Measurements from ENCODE around the gene C3. TPM values are rescaled to one million over a fixed set of nuclear protein-coding genes. Genes with fewer than 3 reads are reported as not detected.
"Not testable (repeated sequence)": the region's sequence is repeated elsewhere in the genome, so short reads cannot be mapped to it uniquely, and the experiment has no call there.

Gene C3
- total RNA-seq, 8 experiments from 2014 or later = 0.29 to 441 (median 3.3) TPM; not detected in 1

GRCh38 chr19:6651965-6652804, 68.3 kb downstream of the C3 start:
- H3K4me1 ChIP-seq (replicated peaks in 1 of 2) = no peaks in the 10 kb centered on the region
- no peak overlapping the region for H3K4me3 ChIP-seq
- WGBS, 10 experiments = 8 to 64% (median 40%) methylated on average over 1 to 5 of the region's 6 CpGs; no CpG with 5 or more reads in 1 of the 10 experiments
- no peak overlapping the region for H3K27ac ChIP-seq
- in situ Hi-C loops (cut with MboI; ENCODE audit: low pct_unique_long_range_greater_than_20kb in 2 of 9, low sequenced_read_pairs in 9 of 9, unreplicated experiment in 9 of 9) = no loop called here
- peak in 2 of 8 experiments; percentile 92 to 93 for ATAC-seq (replicated peaks in 6 of 8)

- Histone ChIP-seq H3K4me3 (no peak overlapping the region), H3K4me1 (replicated peaks in 1 of 2) (no peaks in the 10 kb centered on the region), H3K27ac (no peak overlapping the region)
- in situ Hi-C loops (cut with MboI; ENCODE audit: low pct_unique_long_range_greater_than_20kb in 2 of 9, low sequenced_read_pairs in 9 of 9, unreplicated experiment in 9 of 9) = loop anchor here in 3 of 9 experiments (25.0 kb wide), 1 partner anchor 213 kb away; no protein-coding TSS in a partner anchor
- peak in 2 of 8 experiments; percentile 11 to 55 for ATAC-seq (replicated peaks in 6 of 8)
- WGBS, 10 experiments = 0 to 60% (median 25%) methylated on average over 1 to 2 of the region's 2 CpGs; no CpG with 5 or more reads in 2 of the 10 experiments
Measured at GRCh38 chr19:6649185-6649584, 71.3 kb downstream of the C3 start.

GRCh38 chr19:6648141-6648715, 72.2 kb downstream of the C3 start:
- no peak for ATAC-seq (replicated peaks in 6 of 8)
- no peaks in the 10 kb centered on the region for H3K4me1 ChIP-seq (replicated peaks in 1 of 2)
- no peak overlapping the region for H3K4me3 ChIP-seq
- no peak overlapping the region for H3K27ac ChIP-seq
- in situ Hi-C loops (cut with MboI; ENCODE audit: low pct_unique_long_range_greater_than_20kb in 2 of 9, low sequenced_read_pairs in 9 of 9, unreplicated experiment in 9 of 9) = loop anchor here in 3 of 9 experiments (25.0 kb wide), 1 partner anchor 214 kb away; no protein-coding TSS in a partner anchor
- WGBS, 10 experiments = 55 to 100% (median 74%) methylated on average over 2 to 9 of the region's 9 CpGs

- H3K4me3 ChIP-seq = no peak overlapping the region
- H3K4me1 ChIP-seq (replicated peaks in 1 of 2) = no peaks in the 10 kb centered on the region
- H3K27ac ChIP-seq = no peak overlapping the region
- 60 to 100% (median 90%) methylated on average over 1 to 4 of the region's 5 CpGs; no CpG with 5 or more reads in 4 of the 10 experiments for WGBS, 10 experiments
- ATAC-seq (replicated peaks in 6 of 8) = no peak
- in situ Hi-C loops (cut with MboI; ENCODE audit: low pct_unique_long_range_greater_than_20kb in 2 of 9, low sequenced_read_pairs in 9 of 9, unreplicated experiment in 9 of 9) = loop anchor here in 3 of 9 experiments (25.0 kb wide), 1 partner anchor 218 kb away; no protein-coding TSS in a partner anchor
Measured at GRCh38 chr19:6644796-6645195, 75.7 kb downstream of the C3 start.

GRCh38 chr19:6640333-6640732, 80.1 kb downstream of the C3 start:
- not testable (repeated sequence) for H3K27ac ChIP-seq; H3K4me1 ChIP-seq (replicated peaks in 1 of 2); H3K4me3 ChIP-seq; ATAC-seq (replicated peaks in 6 of 8)
- WGBS, 10 experiments = 0 to 84% (median 68%) methylated on average over 1 to 4 of the region's 9 CpGs; no CpG with 5 or more reads in 2 of the 10 experiments
- in situ Hi-C loops (cut with MboI; ENCODE audit: low pct_unique_long_range_greater_than_20kb in 2 of 9, low sequenced_read_pairs in 9 of 9, unreplicated experiment in 9 of 9) = loop anchor here in 3 of 9 experiments (25.0 kb wide), 1 partner anchor 222 kb away; no protein-coding TSS in a partner anchor

- no peak overlapping the region for H3K27ac ChIP-seq
- ATAC-seq (replicated peaks in 6 of 8) = peak in 1 of 8 experiments; percentile 36
- in situ Hi-C loops (cut with MboI; ENCODE audit: low pct_unique_long_range_greater_than_20kb in 2 of 9, low sequenced_read_pairs in 9 of 9, unreplicated experiment in 9 of 9) = loop anchor here in 3 of 9 experiments (10.0 to 25.0 kb wide), 2 partner anchors 115 to 223 kb away; no protein-coding TSS in a partner anchor
- no peak overlapping the region for H3K4me3 ChIP-seq
- 20 to 92% (median 86%) methylated on average over 1 to 2 of the region's 4 CpGs; no CpG with 5 or more reads in 7 of the 10 experiments for WGBS, 10 experiments
- H3K4me1 ChIP-seq (replicated peaks in 1 of 2) = no peaks in the 10 kb centered on the region
Measured at GRCh38 chr19:6639439-6639838, 81.0 kb downstream of the C3 start.

DNA sequence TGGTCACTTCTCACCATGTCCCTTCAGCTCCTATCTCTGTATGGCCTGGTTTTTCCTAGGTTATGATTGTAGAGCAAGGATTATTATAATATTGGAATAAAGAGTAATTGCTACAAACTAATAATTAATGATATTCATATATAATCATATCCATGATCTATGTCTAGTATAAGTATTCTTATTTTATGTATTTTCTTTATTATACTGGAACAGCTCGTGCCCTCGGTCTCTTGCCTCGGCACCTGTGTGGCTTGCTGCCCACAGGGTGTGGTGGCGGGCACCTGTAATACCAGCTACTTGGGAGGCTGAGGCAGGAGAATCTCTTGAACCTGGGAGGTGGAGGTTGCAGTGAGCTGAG, 87.0 kb downstream of the C3 start:
- in situ Hi-C loops (cut with MboI; ENCODE audit: low pct_unique_long_range_greater_than_20kb in 2 of 9, low sequenced_read_pairs in 9 of 9, unreplicated experiment in 9 of 9) = loop anchor here in 3 of 9 experiments (10.0 to 25.0 kb wide), 2 partner anchors 109 to 229 kb away; no protein-coding TSS in a partner anchor
- not testable (repeated sequence) for H3K27ac ChIP-seq; ATAC-seq (replicated peaks in 6 of 8); H3K4me3 ChIP-seq; H3K4me1 ChIP-seq (replicated peaks in 1 of 2)
- WGBS, 10 experiments = 57 to 90% (median 80%) methylated on average over 1 to 4 of the region's 4 CpGs; no CpG with 5 or more reads in 5 of the 10 experiments

GRCh38 chr19:6632747-6633455, 87.5 kb downstream of the C3 start:
- not testable (repeated sequence) for H3K27ac ChIP-seq; H3K4me1 ChIP-seq (replicated peaks in 1 of 2); H3K4me3 ChIP-seq
- 27 to 100% (median 53%) methylated on average over 2 to 14 of the region's 26 CpGs; no CpG with 5 or more reads in 1 of the 10 experiments for WGBS, 10 experiments
- in situ Hi-C loops (cut with MboI; ENCODE audit: low pct_unique_long_range_greater_than_20kb in 2 of 9, low sequenced_read_pairs in 9 of 9, unreplicated experiment in 9 of 9) = loop anchor here in 3 of 9 experiments (10.0 to 25.0 kb wide), 2 partner anchors 108 to 229 kb away; no protein-coding TSS in a partner anchor
- peak in 5 of 8 experiments; percentile 16 to 75 (median 46) for ATAC-seq (replicated peaks in 6 of 8)

DNA sequence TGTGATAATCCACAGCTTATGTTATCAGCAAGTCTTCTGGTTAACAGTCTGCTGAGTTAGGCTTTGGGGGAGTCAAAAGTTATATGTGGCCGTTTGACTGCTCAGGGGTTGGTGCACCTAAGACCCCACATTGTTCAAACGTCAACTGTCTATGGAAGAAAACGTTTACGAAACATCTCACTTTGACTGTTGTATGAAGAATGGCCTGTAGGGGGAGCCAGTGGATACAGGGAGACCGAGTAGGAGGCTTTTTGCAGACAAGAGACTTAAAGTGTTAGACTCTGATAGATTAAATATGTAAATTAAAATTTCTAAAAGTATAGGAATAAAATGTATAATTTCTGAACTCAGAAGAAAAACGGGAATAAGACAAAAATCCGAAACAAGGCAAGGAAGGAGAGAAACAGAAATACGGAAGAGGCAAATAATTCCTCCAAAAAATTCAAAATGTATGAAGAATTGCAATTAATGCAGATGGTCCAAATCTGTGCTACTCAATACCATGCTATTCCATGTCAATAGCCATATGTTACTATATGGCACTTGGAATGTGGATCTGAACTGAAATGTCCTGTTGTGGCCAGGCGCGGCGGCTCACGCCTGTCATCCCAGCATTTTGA, 88.3 kb downstream of the C3 start:
- no peaks in the 10 kb centered on the region for H3K4me1 ChIP-seq (replicated peaks in 1 of 2)
- no peak overlapping the region for H3K27ac ChIP-seq
- ATAC-seq (replicated peaks in 6 of 8) = peak in 4 of 8 experiments; percentile 29 to 71 (median 59)
- in situ Hi-C loops (cut with MboI; ENCODE audit: low pct_unique_long_range_greater_than_20kb in 2 of 9, low sequenced_read_pairs in 9 of 9, unreplicated experiment in 9 of 9) = loop anchor here in 3 of 9 experiments (10.0 to 25.0 kb wide), 2 partner anchors 107 to 230 kb away; no protein-coding TSS in a partner anchor
- 13 to 62% (median 42%) methylated on average over 6 to 12 of the region's 12 CpGs; no CpG with 5 or more reads in 1 of the 10 experiments for WGBS, 10 experiments
- no peak overlapping the region for H3K4me3 ChIP-seq

Other genes starting within 250 kb of the C3 start
- 1 to 10 TPM in 4 of 8 experiments, under 1 TPM in 4; 0.07 to 2.7 (median 0.98) TPM for gene DENND1C, start 238.9 kb downstream of the C3 start, total RNA-seq
- gene TUBB4A, start 218.3 kb downstream of the C3 start, total RNA-seq = 10 to 100 TPM in 6 of 8 experiments, 1 to 10 TPM in 2; 4.8 to 32.5 (median 15.1) TPM
- gene TNFSF9, start 189.6 kb downstream of the C3 start, total RNA-seq = 100 to 1,000 TPM in 1 of 8 experiments, 10 to 100 TPM in 2, 1 to 10 TPM in 5; 1.7 to 118 (median 5.9) TPM
- 100 to 1,000 TPM in 3 of 8 experiments, 10 to 100 TPM in 2, 1 to 10 TPM in 2, under 1 TPM in 1; 0.71 to 175 (median 11.5) TPM for gene CD70, start 129.5 kb downstream of the C3 start, total RNA-seq
- under 1 TPM in 6 of 8 experiments, not detected in 2; 0.04 to 0.77 (median 0.32) TPM for gene TNFSF14, start 50.5 kb downstream of the C3 start, total RNA-seq
- 10 to 100 TPM; 19.0 to 76.9 (median 31.0) TPM for gene GPR108, start 16.9 kb upstream of the C3 start, total RNA-seq
- 10 to 100 TPM in 3 of 8 experiments, 1 to 10 TPM in 5; 5.8 to 28.7 (median 9.2) TPM for gene TRIP10, start 19.0 kb upstream of the C3 start, total RNA-seq
- gene SH2D3A, start 46.8 kb upstream of the C3 start, total RNA-seq = 1 to 10 TPM in 3 of 8 experiments, under 1 TPM in 5; 0.07 to 3.1 (median 0.29) TPM
- gene VAV1, start 52.1 kb upstream of the C3 start, total RNA-seq = under 1 TPM in 4 of 8 experiments, not detected in 4; 0.29 to 0.66 (median 0.36) TPM
- gene ADGRE1, start 166.9 kb upstream of the C3 start, total RNA-seq = not detected